ENCODE measurements around the gene MYO3B. TPM values are rescaled to one million over a fixed set of nuclear protein-coding genes. Genes with fewer than 3 reads are reported as not detected.

Gene MYO3B
- total RNA-seq, 4 donors from 2014 or later, result 6.0 to 7.4 (median 7.2) TPM

GRCh38 chr2:170191166-170191866 lies 13.4 kb downstream of the MYO3B start:
- no peak overlapping the region for H3K27ac ChIP-seq
- H3K9me3 ChIP-seq, result no peaks in the 10 kb centered on the region
- no peaks in the 10 kb centered on the region for H3K4me1 ChIP-seq
- no peak for DNase-seq
- H3K27me3 ChIP-seq, result no peaks in the 10 kb centered on the region
- intact Hi-C loops (cut with DNase I), result no loop called here
- 91 to 92% methylated on average over 8 of the region's 8 CpGs for WGBS, 2 donors
- TF ChIP-seq POLR2A (IDR thresholded peaks at IDR 0.05), result no peak
- TF ChIP-seq CTCF (IDR thresholded peaks at IDR 0.05), result no peak
- no peak overlapping the region for H3K4me3 ChIP-seq (replicated peaks in 1 of 3)
- no peaks in the 10 kb centered on the region for H3K36me3 ChIP-seq

GRCh38 chr2:170196963-170197362 lies 19.0 kb downstream of the MYO3B start:
- TF ChIP-seq POLR2A (IDR thresholded peaks at IDR 0.05) (no peak), CTCF (IDR thresholded peaks at IDR 0.05) (no peak)
- 92 to 94% methylated on average over 3 of the region's 3 CpGs for WGBS, 2 donors
- no peak overlapping the region for H3K27ac ChIP-seq
- no peaks in the 10 kb centered on the region for H3K27me3 ChIP-seq
- DNase-seq, result no peak
- H3K4me3 ChIP-seq (replicated peaks in 1 of 3), result no peak overlapping the region
- H3K4me1 ChIP-seq, result no peaks in the 10 kb centered on the region
- intact Hi-C loops (cut with DNase I), result no loop called here
- H3K9me3 ChIP-seq, result no peaks in the 10 kb centered on the region
- H3K36me3 ChIP-seq, result no peaks in the 10 kb centered on the region

- DNase-seq, result no peak
- Histone ChIP-seq H3K27me3 (no peaks in the 10 kb centered on the region), H3K9me3 (no peaks in the 10 kb centered on the region), H3K36me3 (no peaks in the 10 kb centered on the region), H3K4me1 (no peaks in the 10 kb centered on the region), H3K27ac (no peak overlapping the region), H3K4me3 (replicated peaks in 1 of 3) (no peak overlapping the region)
- intact Hi-C loops (cut with DNase I), result no loop called here
- WGBS, 2 donors, result 94 to 97% methylated on average over 1 of the region's 1 CpG
- TF ChIP-seq CTCF (IDR thresholded peaks at IDR 0.05) (no peak), POLR2A (IDR thresholded peaks at IDR 0.05) (no peak)
Observed at GRCh38 chr2:170201275-170201674, 23.3 kb downstream of the MYO3B start.

- H3K4me1 ChIP-seq, result no peaks in the 10 kb centered on the region
- 90 to 92% methylated on average over 3 of the region's 3 CpGs for WGBS, 2 donors
- intact Hi-C loops (cut with DNase I), result no loop called here
- no peaks in the 10 kb centered on the region for H3K36me3 ChIP-seq
- no peaks in the 10 kb centered on the region for H3K27me3 ChIP-seq
- TF ChIP-seq POLR2A (IDR thresholded peaks at IDR 0.05) (no peak), CTCF (IDR thresholded peaks at IDR 0.05) (no peak)
- no peaks in the 10 kb centered on the region for H3K9me3 ChIP-seq
- H3K4me3 ChIP-seq (replicated peaks in 1 of 3), result no peak overlapping the region
- no peak overlapping the region for H3K27ac ChIP-seq
- no peak for DNase-seq
Observed at GRCh38 chr2:170201734-170202393, 23.9 kb downstream of the MYO3B start.

GRCh38 chr2:170202437-170202836 lies 24.5 kb downstream of the MYO3B start:
- DNase-seq, result no peak
- Histone ChIP-seq H3K4me3 (replicated peaks in 1 of 3) (no peak overlapping the region), H3K4me1 (no peaks in the 10 kb centered on the region), H3K27me3 (no peaks in the 10 kb centered on the region), H3K9me3 (no peaks in the 10 kb centered on the region), H3K36me3 (no peaks in the 10 kb centered on the region), H3K27ac (no peak overlapping the region)
- WGBS, 2 donors, result 40 to 81% methylated on average over 1 of the region's 1 CpG
- intact Hi-C loops (cut with DNase I), result no loop called here
- TF ChIP-seq CTCF (IDR thresholded peaks at IDR 0.05), result no peak
- TF ChIP-seq POLR2A (IDR thresholded peaks at IDR 0.05), result no peak
